Islet precursor cell (in vitro differentiated cells): Measurements from ENCODE around the gene TSLP.

Experiments used
- DNase-seq: peaks from one replicate; pipeline ENCODE4 v3.0.0-alpha.2; 2018

TSLP gene

GRCh38 chr5:111071413-111071812, at the start of gene TSLP:
TSS of gene TSLP (plus strand) at chr5:111071713. CDS start at chr5:111071891, 178 bp downstream.
- DNase-seq, result no peak

GRCh38 chr5:111022301-111022700, 49.2 kb upstream of the TSLP start:
- no peak for DNase-seq

GRCh38 chr5:111028865-111029264, 42.6 kb upstream of the TSLP start:
- DNase-seq, result no peak

GRCh38 chr5:111043712-111044506, 27.6 kb upstream of the TSLP start:
- DNase-seq, result peak; percentile 57

DNA sequence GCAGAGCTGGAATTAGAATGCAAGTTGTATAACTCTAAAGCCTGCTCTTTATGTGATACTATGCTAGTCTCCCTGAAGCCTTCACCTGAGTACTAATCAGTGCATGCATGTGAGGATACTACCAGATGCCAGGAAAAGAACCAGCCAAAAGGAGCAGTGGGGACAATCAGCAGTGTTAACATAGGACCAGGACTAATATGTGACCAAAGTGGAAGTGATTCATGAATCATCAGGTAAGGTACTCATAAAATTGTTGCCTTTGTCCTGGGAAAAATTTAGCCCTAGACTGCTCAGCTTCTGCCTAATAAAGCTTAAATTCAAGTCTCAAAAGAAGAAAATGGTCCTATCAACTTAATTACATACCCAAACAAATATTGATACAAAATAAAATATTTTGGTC, 13.4 kb upstream of the TSLP start:
- no peak for DNase-seq

DNA sequence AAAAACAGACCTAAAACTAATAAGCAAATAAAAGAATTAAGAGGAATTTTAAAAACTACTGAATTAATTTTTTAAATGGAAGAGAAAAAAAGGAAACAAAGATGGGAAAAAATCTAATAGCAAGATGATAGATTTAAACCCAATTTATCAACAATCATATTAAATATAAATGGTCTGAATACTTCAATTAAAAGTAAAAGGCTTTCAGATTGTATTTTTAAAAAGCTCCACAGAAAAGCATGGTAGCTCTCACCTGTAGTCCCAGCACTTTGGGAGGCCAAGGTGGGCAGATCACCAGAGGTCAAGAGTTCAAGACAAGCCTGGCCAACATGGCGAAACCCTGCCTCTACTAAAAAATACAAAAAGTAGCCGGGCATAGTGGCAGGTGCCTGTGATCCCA, 11.3 kb upstream of the TSLP start:
- no peak for DNase-seq

- no peak for DNase-seq
These were observed 9.9 kb upstream of the TSLP start for GRCh38 chr5:111061618-111062017.

DNA sequence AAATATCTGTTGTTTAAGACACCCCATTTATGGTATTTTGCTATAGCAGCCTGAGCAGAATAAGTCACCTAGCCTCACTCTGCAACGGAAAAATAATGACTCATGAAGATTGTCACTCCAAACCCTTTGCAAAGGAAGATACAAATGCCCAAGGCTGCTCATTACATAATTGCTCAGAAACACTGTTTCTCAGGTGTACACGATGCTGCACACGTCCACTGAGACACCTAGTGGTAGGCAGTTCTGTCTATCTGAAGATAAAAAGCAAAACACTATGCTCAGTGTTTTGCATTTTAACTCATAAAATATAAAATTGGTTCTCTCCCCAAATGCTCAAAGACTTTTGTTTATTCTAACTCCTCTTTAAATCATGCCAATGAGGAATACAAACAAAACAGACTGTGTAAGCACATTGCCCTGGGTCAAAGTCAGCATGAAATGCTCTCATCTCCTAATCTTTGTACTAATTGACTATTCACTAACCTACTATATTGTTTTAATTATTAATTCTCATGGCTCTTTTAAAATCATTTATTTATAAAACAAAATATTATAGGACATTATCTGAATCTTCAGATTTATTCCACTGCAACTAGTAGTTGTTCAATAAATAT, 7.7 kb upstream of the TSLP start:
- DNase-seq, result no peak

- DNase-seq, result no peak
These were observed 5.1 kb upstream of the TSLP start for GRCh38 chr5:111066261-111066938.

GRCh38 chr5:111068213-111068612, 3.3 kb upstream of the TSLP start:
- no peak for DNase-seq

DNA sequence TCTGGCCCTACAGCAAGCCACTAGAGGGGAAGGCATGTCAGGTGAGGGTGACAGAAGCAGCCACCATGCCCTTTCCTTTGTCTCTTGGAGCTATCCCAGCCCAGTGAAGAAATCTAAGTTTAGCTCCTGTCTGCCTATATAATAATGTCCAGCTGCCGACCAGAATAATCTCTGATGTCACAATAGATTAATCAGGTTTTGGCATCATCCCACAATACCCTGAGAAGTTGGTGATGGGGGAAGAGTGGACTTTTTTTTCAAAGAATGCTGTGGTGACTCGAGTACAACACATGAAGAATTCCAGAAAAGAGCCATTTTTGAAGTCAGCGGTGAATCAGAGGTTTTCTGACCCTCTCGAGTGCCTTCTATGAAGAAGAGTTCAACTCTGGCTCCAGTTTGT, 1.7 kb upstream of the TSLP start:
- no peak for DNase-seq

- peak; percentile 79 for DNase-seq
These were observed 1.0 kb upstream of the TSLP start for GRCh38 chr5:111070272-111071134.

DNA sequence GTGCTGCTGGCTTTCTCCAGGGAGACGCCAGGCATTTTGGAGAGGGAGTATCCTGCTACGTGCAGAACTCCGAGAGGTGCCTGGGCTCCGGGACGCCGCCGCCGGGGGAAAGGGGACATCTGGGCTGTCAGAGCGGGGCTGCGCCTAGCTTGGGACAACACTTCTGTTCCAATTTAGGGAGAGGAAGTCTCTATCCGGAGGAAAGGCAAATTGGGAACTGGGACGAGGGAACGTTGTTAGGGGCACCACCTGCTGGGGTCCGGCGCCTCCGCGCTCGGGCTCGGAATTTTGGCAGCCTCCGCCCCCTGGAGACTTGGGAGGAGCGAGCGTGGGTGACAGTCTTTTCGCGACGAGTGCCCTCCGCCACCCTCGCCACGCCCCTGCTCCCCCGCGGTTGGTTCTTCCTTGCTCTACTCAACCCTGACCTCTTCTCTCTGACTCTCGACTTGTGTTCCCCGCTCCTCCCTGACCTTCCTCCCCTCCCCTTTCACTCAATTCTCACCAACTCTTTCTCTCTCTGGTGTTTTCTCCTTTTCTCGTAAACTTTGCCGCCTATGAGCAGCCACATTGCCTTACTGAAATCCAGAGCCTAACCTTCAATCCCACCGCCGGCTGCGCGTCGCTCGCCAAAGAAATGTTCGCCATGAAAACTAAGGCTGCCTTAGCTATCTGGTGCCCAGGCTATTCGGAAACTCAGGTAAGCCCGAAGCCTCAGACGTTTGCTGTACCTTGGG, 1.6 kb downstream of the TSLP start:
- DNase-seq, result peak; percentile 88

GRCh38 chr5:111074244-111074643, 2.7 kb downstream of the TSLP start:
- no peak for DNase-seq

DNA sequence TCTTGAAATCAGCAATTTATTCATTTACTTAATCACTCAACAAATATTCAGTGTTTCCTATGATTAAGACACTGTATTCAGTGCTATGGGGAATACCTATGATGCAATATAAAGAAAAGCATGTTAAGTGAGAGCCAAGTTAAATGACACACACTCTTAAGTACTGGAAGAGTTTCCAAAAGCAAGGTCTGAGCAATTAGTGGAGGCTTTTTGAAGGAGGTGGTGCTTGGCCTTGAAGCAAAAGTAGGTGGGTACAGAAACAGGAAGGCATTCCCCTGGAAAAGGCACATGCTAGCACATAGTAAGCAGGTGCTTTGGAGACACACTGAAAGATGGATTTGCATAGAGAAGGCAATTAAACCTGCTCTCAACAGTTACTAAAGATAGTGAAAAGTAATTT, 4.0 kb downstream of the TSLP start:
- DNase-seq, result no peak

- no peak for DNase-seq
These were observed 4.6 kb downstream of the TSLP start for GRCh38 chr5:111076091-111076490.

- DNase-seq, result no peak
These were observed 6.2 kb downstream of the TSLP start for GRCh38 chr5:111077678-111078077.

- DNase-seq, result no peak
These were observed 8.3 kb downstream of the TSLP start for GRCh38 chr5:111079846-111080245.

DNA sequence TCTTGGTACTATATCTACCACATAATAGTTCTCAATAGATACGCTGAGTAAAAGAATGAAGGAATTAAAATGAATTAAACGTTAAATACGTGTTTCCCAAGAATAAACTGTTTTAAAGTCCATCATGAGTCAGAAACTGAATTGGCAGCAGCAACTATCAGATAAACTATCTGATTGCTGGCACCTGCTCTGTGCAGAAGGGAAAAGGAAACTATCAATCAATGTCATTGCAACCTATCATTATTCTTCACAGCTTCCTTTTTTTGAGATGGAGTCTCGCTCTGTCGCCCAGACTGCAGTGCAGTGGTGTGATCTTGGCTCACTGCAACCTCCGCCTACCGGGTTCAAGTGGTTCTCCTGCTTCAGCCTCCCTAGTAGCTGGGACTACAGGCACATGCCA, 11.8 kb downstream of the TSLP start:
- no peak for DNase-seq

DNA sequence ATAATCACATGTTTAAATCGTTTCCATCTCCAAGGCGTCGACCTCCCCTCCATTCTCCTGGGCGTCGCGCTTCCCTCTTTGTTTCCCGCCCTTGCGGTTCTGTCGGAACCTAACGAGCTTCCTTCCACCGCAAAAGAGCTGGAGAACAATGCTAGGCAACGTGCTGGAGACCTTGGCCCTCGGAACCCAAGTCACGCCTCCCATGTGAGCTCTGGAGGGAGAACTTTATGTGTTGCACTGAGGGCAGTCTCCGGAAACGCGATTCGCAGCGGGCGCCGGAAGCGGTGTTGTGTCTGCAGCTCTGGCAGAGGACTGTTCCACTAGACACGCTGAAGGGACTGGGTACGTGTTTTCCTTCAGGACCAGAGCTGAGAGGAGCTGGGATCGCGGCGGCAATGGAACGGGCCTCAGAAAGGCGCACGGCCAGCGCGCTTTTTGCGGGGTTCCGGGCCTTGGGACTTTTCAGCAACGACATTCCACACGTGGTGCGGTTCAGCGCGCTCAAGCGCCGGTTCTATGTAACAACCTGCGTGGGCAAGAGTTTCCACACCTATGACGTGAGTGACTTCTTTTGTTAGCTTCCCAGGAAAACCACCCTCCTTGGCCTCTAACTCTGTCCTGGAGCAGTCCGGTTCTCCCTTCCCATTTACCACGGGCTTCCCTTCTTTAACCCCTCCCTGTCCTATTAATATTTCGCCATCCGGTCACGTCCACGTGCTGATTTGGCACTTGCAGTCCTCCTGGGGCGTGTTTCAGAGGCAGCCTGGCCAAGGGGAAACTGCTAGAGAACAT, 20.7 kb downstream of the TSLP start, which contains the start of gene WDR36:
TSS of gene WDR36 (plus strand) at position 287 of the 792 bp plus-strand sequence. CDS start at position 396, 109 bp downstream.
- DNase-seq, result peak; percentile 96

DNA sequence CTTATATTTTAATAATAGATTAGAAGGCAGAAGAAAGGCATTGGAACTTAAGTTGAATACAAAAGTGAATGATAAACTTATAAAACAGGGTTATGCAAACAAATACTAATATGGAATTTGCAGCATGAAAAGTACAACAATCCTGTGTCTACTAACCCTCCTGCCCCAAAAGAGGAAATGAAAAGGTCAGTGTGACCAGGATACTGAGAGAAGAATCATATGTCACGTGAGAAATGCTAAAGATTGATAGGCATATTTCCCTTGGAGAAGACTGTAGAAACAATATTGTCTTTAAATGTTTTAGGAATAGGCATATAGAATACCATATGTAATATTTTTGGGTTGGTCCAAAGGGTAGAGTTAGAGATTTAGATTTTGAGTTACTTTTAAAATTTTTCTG, 24.5 kb downstream of the TSLP start:
- DNase-seq, result no peak
